ENCODE measurements around the gene PITX1.
A peak's percentile ranks its signal among the peaks of the same experiment; 100 is the strongest.

The PITX1 gene

GRCh38 chr5:135041726-135042125 lies 7.7 kb upstream of the PITX1 start:
- no peak for DNase-seq (ENCODE audit: low spot score)

GRCh38 chr5:135041145-135041587 lies 7.1 kb upstream of the PITX1 start:
- no peak for DNase-seq (ENCODE audit: low spot score)

- peak; percentile 48 for DNase-seq (ENCODE audit: low spot score)
Measured at GRCh38 chr5:135040333-135041144, 6.5 kb upstream of the PITX1 start.

- DNase-seq (ENCODE audit: low spot score) = no peak
Measured at GRCh38 chr5:135040034-135040332, 6.0 kb upstream of the PITX1 start.

GRCh38 chr5:135039271-135040033 lies 5.4 kb upstream of the PITX1 start:
- DNase-seq (ENCODE audit: low spot score) = peak; percentile 46

- no peak for DNase-seq (ENCODE audit: low spot score)
Measured at GRCh38 chr5:135038813-135039270, 4.8 kb upstream of the PITX1 start.

GRCh38 chr5:135038205-135038812 lies 4.3 kb upstream of the PITX1 start:
- no peak for DNase-seq (ENCODE audit: low spot score)

- DNase-seq (ENCODE audit: low spot score) = no peak
Measured at GRCh38 chr5:135037519-135038204, 3.6 kb upstream of the PITX1 start.

GRCh38 chr5:135036405-135036804 lies 2.4 kb upstream of the PITX1 start:
- DNase-seq (ENCODE audit: low spot score) = no peak

- DNase-seq (ENCODE audit: low spot score) = no peak
Measured at GRCh38 chr5:135035678-135036030, 1.6 kb upstream of the PITX1 start.

- no peak for DNase-seq (ENCODE audit: low spot score)
Measured at GRCh38 chr5:135034963-135035677, 1.1 kb upstream of the PITX1 start.

- DNase-seq (ENCODE audit: low spot score) = peak; percentile 53
Measured at GRCh38 chr5:135034236-135034962, 371 bp upstream of the PITX1 start.

GRCh38 chr5:135032999-135033861 lies 798 bp downstream of the PITX1 start:
- no peak for DNase-seq (ENCODE audit: low spot score)

- DNase-seq (ENCODE audit: low spot score) = no peak
Measured at GRCh38 chr5:135032695-135032998, 1.4 kb downstream of the PITX1 start.

- no peak for DNase-seq (ENCODE audit: low spot score)
Measured at GRCh38 chr5:135031813-135032694, 2.0 kb downstream of the PITX1 start.

- DNase-seq (ENCODE audit: low spot score) = no peak
Measured at GRCh38 chr5:135030956-135031812, 2.8 kb downstream of the PITX1 start.

- DNase-seq (ENCODE audit: low spot score) = no peak
Measured at GRCh38 chr5:135030123-135030955, 3.7 kb downstream of the PITX1 start.
